ENCODE measurements around the gene ZC3H12D.

DNA sequence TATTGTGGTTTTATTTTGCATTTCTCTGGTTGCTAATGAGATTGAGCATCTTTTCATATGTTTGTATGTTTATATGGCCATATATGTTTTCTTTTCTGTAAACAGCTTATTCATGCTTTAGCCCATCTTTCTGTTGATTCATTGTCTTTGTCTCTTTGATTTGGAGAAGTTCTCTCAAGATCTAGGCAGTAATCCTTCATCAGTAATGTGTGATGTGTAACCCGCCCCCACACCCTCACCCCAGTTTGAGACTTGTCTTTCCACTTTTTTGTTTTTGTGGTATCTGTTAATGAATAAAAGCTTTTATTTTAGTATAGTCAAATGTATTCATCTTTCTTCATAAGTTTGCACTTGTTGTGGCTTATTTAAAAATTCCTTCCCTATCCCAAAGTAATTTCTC, 26.0 kb downstream of the ZC3H12D start:
- TF ChIP-seq, protein P1, sequence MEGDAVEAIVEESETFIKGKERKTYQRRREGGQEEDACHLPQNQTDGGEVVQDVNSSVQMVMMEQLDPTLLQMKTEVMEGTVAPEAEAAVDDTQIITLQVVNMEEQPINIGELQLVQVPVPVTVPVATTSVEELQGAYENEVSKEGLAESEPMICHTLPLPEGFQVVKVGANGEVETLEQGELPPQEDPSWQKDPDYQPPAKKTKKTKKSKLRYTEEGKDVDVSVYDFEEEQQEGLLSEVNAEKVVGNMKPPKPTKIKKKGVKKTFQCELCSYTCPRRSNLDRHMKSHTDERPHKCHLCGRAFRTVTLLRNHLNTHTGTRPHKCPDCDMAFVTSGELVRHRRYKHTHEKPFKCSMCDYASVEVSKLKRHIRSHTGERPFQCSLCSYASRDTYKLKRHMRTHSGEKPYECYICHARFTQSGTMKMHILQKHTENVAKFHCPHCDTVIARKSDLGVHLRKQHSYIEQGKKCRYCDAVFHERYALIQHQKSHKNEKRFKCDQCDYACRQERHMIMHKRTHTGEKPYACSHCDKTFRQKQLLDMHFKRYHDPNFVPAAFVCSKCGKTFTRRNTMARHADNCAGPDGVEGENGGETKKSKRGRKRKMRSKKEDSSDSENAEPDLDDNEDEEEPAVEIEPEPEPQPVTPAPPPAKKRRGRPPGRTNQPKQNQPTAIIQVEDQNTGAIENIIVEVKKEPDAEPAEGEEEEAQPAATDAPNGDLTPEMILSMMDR (IDR thresholded peaks at IDR 0.05), result no peak
- TF ChIP-seq POLR2A (IDR thresholded peaks at IDR 0.05), result no peak

Measured in heart left ventricle (tissue), 13 donors.